ENCODE measurements around the gene NR2F1. TPM values are rescaled to one million over a fixed set of nuclear protein-coding genes. Genes with fewer than 3 reads are reported as not detected.

NR2F1 gene
- total and polyA plus RNA-seq, 7 donors: 0.39 to 1.4 (median 1.2) TPM

DNA sequence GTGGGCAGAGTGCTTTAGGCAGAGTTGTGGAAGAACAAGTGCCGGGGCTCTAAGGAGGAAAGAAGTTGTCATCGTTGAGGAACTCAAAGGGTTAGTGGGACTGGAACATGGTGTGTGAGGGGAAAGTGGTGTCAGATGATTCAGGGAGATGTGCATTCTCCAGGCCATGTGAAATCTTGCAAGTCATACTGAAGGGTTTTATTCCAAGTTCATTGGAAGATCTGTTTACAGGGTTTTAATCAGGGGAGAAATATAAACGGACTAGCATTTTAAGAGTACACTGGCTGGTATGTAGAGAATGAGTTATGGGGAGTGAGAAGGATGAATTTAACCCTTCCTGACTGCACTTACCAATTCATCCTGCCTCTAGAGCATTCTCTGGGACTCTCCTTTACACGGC lies 49.3 kb downstream of the NR2F1 start:
- TF ChIP-seq CTCF (IDR thresholded peaks at IDR 0.05): no peak
- H3K4me1 ChIP-seq: no peaks in the 10 kb centered on the region
- DNase-seq: no peak
- H3K36me3 ChIP-seq (ENCODE audit: insufficient read depth in 1 of 2, low read depth in 1 of 2): no peaks in the 10 kb centered on the region
- peak overlapping the region; percentile 36 for H3K27ac ChIP-seq
- no peaks in the 10 kb centered on the region for H3K9me3 ChIP-seq
- 58 to 76% (median 61%) methylated on average over 4 of the region's 4 CpGs for WGBS, 3 donors
- ATAC-seq: peak in 3 of 4 donors; percentile 44 to 71 (median 47)
- intact Hi-C loops (cut with DNase I): no loop called here
- no peak overlapping the region for H3K4me3 ChIP-seq
- no peaks in the 10 kb centered on the region for H3K27me3 ChIP-seq (ENCODE audit: insufficient read depth in 3 of 3, low read length in 2 of 3)

DNA sequence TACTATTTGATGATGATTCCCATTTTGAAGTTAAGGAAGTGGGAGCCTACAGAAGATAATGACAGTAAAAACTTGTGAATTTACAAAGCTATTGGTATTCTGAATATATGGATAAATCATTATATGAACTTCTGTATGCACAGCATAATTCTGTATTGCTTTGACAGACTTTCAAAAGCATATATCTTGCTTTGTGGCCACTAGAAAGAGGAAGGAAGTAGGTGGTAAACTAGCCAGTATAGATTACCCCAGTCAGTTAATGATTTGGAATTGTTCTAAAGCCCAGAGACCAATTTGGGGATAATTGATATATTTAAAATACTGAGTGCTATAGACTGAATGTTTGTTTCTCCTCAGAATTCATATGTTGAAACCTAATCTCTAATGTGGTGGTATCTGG lies 53.0 kb downstream of the NR2F1 start:
- ATAC-seq: no peak
- Histone ChIP-seq H3K9me3 (no peaks in the 10 kb centered on the region), H3K27me3 (ENCODE audit: insufficient read depth in 3 of 3, low read length in 2 of 3) (no peaks in the 10 kb centered on the region), H3K36me3 (ENCODE audit: insufficient read depth in 1 of 2, low read depth in 1 of 2) (no peaks in the 10 kb centered on the region), H3K27ac (no peak overlapping the region), H3K4me1 (no peaks in the 10 kb centered on the region), H3K4me3 (no peak overlapping the region)
- no peak for TF ChIP-seq CTCF (IDR thresholded peaks at IDR 0.05)
- DNase-seq: no peak
- intact Hi-C loops (cut with DNase I): no loop called here

DNA sequence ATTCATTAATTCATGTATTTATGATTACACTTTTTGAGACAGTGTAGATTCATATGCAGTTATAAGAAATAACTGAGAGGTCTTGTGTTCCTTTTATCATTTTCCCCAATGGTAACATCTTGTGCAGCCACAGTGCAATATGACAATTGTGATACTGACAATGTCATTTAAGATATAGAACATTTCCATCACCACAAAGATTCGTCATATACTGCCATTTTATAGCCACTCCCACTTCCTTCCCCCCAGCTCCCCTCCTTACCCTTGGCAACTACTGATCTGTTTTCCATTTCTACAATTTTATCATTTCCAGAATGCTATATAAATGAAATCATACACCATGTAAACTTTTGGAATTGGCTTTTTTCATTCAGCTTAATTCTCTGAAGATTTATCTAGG lies 53.8 kb downstream of the NR2F1 start:
- no peaks in the 10 kb centered on the region for H3K9me3 ChIP-seq
- no peak overlapping the region for H3K4me3 ChIP-seq
- H3K4me1 ChIP-seq: no peaks in the 10 kb centered on the region
- H3K27me3 ChIP-seq (ENCODE audit: insufficient read depth in 3 of 3, low read length in 2 of 3): no peaks in the 10 kb centered on the region
- ATAC-seq (no peak), DNase-seq (no peak)
- no peak for TF ChIP-seq CTCF (IDR thresholded peaks at IDR 0.05)
- 79 to 84% (median 83%) methylated on average over 1 of the region's 1 CpG for WGBS, 3 donors
- intact Hi-C loops (cut with DNase I): no loop called here
- no peaks in the 10 kb centered on the region for H3K36me3 ChIP-seq (ENCODE audit: insufficient read depth in 1 of 2, low read depth in 1 of 2)
- no peak overlapping the region for H3K27ac ChIP-seq

- 72 to 76% (median 72%) methylated on average over 2 of the region's 2 CpGs for WGBS, 3 donors
- Histone ChIP-seq H3K36me3 (ENCODE audit: insufficient read depth in 1 of 2, low read depth in 1 of 2) (no peaks in the 10 kb centered on the region), H3K27ac (no peak overlapping the region), H3K4me3 (no peak overlapping the region), H3K4me1 (no peaks in the 10 kb centered on the region), H3K9me3 (no peaks in the 10 kb centered on the region), H3K27me3 (ENCODE audit: insufficient read depth in 3 of 3, low read length in 2 of 3) (no peaks in the 10 kb centered on the region)
- intact Hi-C loops (cut with DNase I): no loop called here
- DNase-seq (no peak), ATAC-seq (no peak)
- no peak for TF ChIP-seq CTCF (IDR thresholded peaks at IDR 0.05)
These were observed 54.7 kb downstream of the NR2F1 start for GRCh38 chr5:93637697-93638096.

DNA sequence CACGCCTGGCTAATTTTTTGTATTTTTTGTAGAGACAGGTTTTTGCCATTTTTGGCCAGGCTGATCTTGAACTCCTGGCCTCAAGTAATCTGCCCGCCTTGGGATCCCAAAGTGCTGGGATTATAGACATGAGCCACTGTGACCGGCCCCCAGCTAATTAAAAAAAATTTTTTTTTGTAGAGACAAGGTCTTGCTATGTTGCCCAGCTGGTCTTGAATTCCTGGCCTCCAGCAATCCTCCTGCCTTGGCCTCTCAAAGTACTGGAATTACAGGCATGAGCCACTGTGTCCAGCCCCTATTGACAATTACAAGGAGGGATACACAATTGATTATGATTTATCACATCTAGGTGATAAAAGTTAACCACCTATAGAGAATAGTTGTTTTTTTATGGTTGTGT lies 59.5 kb downstream of the NR2F1 start:
- Histone ChIP-seq H3K9me3 (no peaks in the 10 kb centered on the region), H3K4me3 (no peak overlapping the region), H3K4me1 (no peaks in the 10 kb centered on the region), H3K27me3 (ENCODE audit: insufficient read depth in 3 of 3, low read length in 2 of 3) (no peaks in the 10 kb centered on the region), H3K36me3 (ENCODE audit: insufficient read depth in 1 of 2, low read depth in 1 of 2) (no peaks in the 10 kb centered on the region), H3K27ac (no peak overlapping the region)
- no peak for TF ChIP-seq CTCF (IDR thresholded peaks at IDR 0.05)
- ATAC-seq (no peak), DNase-seq (no peak)
- WGBS, 3 donors: 95 to 98% (median 98%) methylated on average over 3 of the region's 3 CpGs
- intact Hi-C loops (cut with DNase I): no loop called here

Data from psoas muscle (tissue), 8 donors.